Panc1 (cell line): Measurements from ENCODE around the gene TP53I3. TPM values are rescaled to one million over a fixed set of nuclear protein-coding genes. Genes with fewer than 3 reads are reported as not detected.

ENCODE experiments used
- total RNA-seq: library from RNA; stranded (reverse); gene quantifications from one replicate; pipeline ENCODE4 v1.2.1, GENCODE V29; 2021; ENCODE audit not compliant: unreplicated experiment

The TP53I3 gene
- total RNA-seq, 1 experiment from 2014 or later, result 51.3 TPM

Other genes with a start within 250 kb of the TP53I3 start
- 17.9 TPM for gene ATAD2B, start 157.7 kb downstream of the TP53I3 start, total RNA-seq
- gene UBXN2A, start 144.4 kb downstream of the TP53I3 start, total RNA-seq, result 23.3 TPM
- 0.23 TPM for gene MFSD2B, start 74.7 kb downstream of the TP53I3 start, total RNA-seq
- 20.0 TPM for gene WDCP, start 37.4 kb downstream of the TP53I3 start, total RNA-seq
- gene FKBP1B, start 35.1 kb downstream of the TP53I3 start, total RNA-seq, result 19.9 TPM
- gene SF3B6, start 8.5 kb downstream of the TP53I3 start, total RNA-seq, result 129 TPM
- 1.3 TPM for gene PFN4, start 38.5 kb upstream of the TP53I3 start, total RNA-seq
- gene FAM228B, start 38.6 kb upstream of the TP53I3 start, total RNA-seq, result 23.0 TPM
- not detected for gene FAM228A, start 90.2 kb upstream of the TP53I3 start, total RNA-seq